Hepatocyte (in vitro differentiated cells): Measurements from ENCODE around the gene FBN1.

Source experiments
- EZH2 ChIP-seq: fragments of 200-600 bp; sonication (generic); IDR thresholded peaks from 2 replicates; pipeline ENCODE4 v1.6.1; 2016; ENCODE audit warnings: antibody characterized with exemption, mild to moderate bottlenecking, borderline replicate concordance
- EZH2phosphoT487 ChIP-seq: fragments of 200-600 bp; sonication (generic); IDR thresholded peaks from one replicate; pipeline ENCODE4 v1.6.1; 2018; ENCODE audit warnings: antibody characterized with exemption, mild to moderate bottlenecking, low read depth, moderate library complexity; ENCODE audit not compliant: unreplicated experiment, severe bottlenecking
- TF ChIP-seq, protein P1 (sequence below): fragments of 200-600 bp; sonication (generic); IDR thresholded peaks from 2 replicates; pipeline ENCODE4 v1.5.1; 2016; ENCODE audit warnings: antibody characterized with exemption, mild to moderate bottlenecking; ENCODE audit not compliant: poor library complexity

DNA sequence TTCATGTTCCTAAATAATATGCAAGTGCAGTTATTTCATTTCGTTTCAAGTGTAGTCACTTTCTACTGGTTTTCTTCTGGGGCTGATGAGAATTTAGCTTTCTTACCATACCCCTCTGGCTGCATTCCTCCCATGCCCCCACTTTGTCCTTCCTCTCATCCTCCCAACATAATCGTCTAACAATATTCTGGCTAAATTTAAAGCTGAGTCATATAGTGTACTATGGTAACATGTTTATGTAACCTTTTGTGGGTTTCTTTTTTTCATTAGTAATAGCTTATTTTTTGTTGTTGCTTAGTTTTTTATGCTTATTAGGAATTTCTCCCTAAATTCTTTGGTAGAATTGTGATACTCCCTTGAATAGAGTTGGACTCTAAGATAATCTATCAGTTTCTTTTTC, 283.8 kb downstream of the FBN1 start:
- TF ChIP-seq, protein P1, sequence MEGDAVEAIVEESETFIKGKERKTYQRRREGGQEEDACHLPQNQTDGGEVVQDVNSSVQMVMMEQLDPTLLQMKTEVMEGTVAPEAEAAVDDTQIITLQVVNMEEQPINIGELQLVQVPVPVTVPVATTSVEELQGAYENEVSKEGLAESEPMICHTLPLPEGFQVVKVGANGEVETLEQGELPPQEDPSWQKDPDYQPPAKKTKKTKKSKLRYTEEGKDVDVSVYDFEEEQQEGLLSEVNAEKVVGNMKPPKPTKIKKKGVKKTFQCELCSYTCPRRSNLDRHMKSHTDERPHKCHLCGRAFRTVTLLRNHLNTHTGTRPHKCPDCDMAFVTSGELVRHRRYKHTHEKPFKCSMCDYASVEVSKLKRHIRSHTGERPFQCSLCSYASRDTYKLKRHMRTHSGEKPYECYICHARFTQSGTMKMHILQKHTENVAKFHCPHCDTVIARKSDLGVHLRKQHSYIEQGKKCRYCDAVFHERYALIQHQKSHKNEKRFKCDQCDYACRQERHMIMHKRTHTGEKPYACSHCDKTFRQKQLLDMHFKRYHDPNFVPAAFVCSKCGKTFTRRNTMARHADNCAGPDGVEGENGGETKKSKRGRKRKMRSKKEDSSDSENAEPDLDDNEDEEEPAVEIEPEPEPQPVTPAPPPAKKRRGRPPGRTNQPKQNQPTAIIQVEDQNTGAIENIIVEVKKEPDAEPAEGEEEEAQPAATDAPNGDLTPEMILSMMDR: no peak
- TF ChIP-seq EZH2 (no peak), EZH2phosphoT487 (no peak)
